ENCODE measurements around the gene DDOST.

DDOST gene

GRCh38 chr1:20693623-20694022 is 32.5 kb upstream of the DDOST start:
- Histone ChIP-seq H3K27me3 (replicated peaks in 2 of 5; ENCODE audit: control insufficient read depth in 4 of 5, insufficient read depth in 5 of 5, low read length in 4 of 5) (no peaks in the 10 kb centered on the region), H3K27ac (ENCODE audit: insufficient read depth in 1 of 2, low read depth in 1 of 2, low read length in 2 of 2, poor library complexity in 1 of 2, severe bottlenecking in 2 of 2) (no peak overlapping the region), H3K9me3 (ENCODE audit: control extremely low read depth in 1 of 5, control insufficient read depth in 4 of 5, insufficient read depth in 2 of 5, low read depth in 1 of 5, low read length in 4 of 5) (no peaks in the 10 kb centered on the region), H3K36me3 (ENCODE audit: control insufficient read depth in 4 of 4, insufficient read depth in 4 of 4, low read length in 3 of 4) (no peaks in the 10 kb centered on the region), H3K4me1 (ENCODE audit: control extremely low read depth in 1 of 4, control insufficient read depth in 4 of 4, insufficient read depth in 4 of 4, low read length in 3 of 4) (peaks cover 0 to 14% (median 7%) of the 10 kb centered on the region in 4 experiments), H3K4me3 (ENCODE audit: control insufficient read depth in 1 of 7, extremely low read depth in 1 of 7, insufficient read depth in 4 of 7, low read depth in 2 of 7, low read length in 6 of 7) (no peak overlapping the region)
- POLR2A ChIA-PET = no interaction called here
- DNase-seq = no peak
- 93% methylated on average over 2 of the region's 2 CpGs for WGBS (ENCODE audit: insufficient coverage)
- CTCF ChIA-PET = interaction anchor here (0.9 to 1.9 kb wide), 2 partner anchors 14 to 32 kb away, joined by 5 to 6 read pairs; no protein-coding TSS in a partner anchor

GRCh38 chr1:20691872-20692271 is 30.7 kb upstream of the DDOST start:
- Histone ChIP-seq H3K9me3 (ENCODE audit: control extremely low read depth in 1 of 5, control insufficient read depth in 4 of 5, insufficient read depth in 2 of 5, low read depth in 1 of 5, low read length in 4 of 5) (no peaks in the 10 kb centered on the region), H3K27me3 (replicated peaks in 2 of 5; ENCODE audit: control insufficient read depth in 4 of 5, insufficient read depth in 5 of 5, low read length in 4 of 5) (no peaks in the 10 kb centered on the region), H3K4me3 (ENCODE audit: control insufficient read depth in 1 of 7, extremely low read depth in 1 of 7, insufficient read depth in 4 of 7, low read depth in 2 of 7, low read length in 6 of 7) (no peak overlapping the region), H3K27ac (ENCODE audit: insufficient read depth in 1 of 2, low read depth in 1 of 2, low read length in 2 of 2, poor library complexity in 1 of 2, severe bottlenecking in 2 of 2) (no peak overlapping the region), H3K36me3 (ENCODE audit: control insufficient read depth in 4 of 4, insufficient read depth in 4 of 4, low read length in 3 of 4) (no peaks in the 10 kb centered on the region), H3K4me1 (ENCODE audit: control extremely low read depth in 1 of 4, control insufficient read depth in 4 of 4, insufficient read depth in 4 of 4, low read length in 3 of 4) (peaks cover 0 to 12% (median 4%) of the 10 kb centered on the region in 4 experiments)
- POLR2A ChIA-PET = no interaction called here
- CTCF ChIA-PET = interaction anchor here (0.8 kb wide), 1 partner anchor 25 kb away, joined by 3 read pairs; no protein-coding TSS in a partner anchor
- no peak for DNase-seq
- 93% methylated on average over 1 of the region's 1 CpG for WGBS (ENCODE audit: insufficient coverage)

- H3K27me3 ChIP-seq (replicated peaks in 2 of 5; ENCODE audit: control insufficient read depth in 4 of 5, insufficient read depth in 5 of 5, low read length in 4 of 5) = no peaks in the 10 kb centered on the region
- CTCF ChIA-PET = no interaction called here
- no peaks in the 10 kb centered on the region for H3K36me3 ChIP-seq (ENCODE audit: control insufficient read depth in 4 of 4, insufficient read depth in 4 of 4, low read length in 3 of 4)
- H3K4me1 ChIP-seq (ENCODE audit: control extremely low read depth in 1 of 4, control insufficient read depth in 4 of 4, insufficient read depth in 4 of 4, low read length in 3 of 4) = no peaks in the 10 kb centered on the region
- WGBS (ENCODE audit: insufficient coverage) = 97% methylated on average over 3 of the region's 3 CpGs
- DNase-seq = no peak
- POLR2A ChIA-PET = no interaction called here
- H3K4me3 ChIP-seq (ENCODE audit: control insufficient read depth in 1 of 7, extremely low read depth in 1 of 7, insufficient read depth in 4 of 7, low read depth in 2 of 7, low read length in 6 of 7) = no peak overlapping the region
- H3K9me3 ChIP-seq (ENCODE audit: control extremely low read depth in 1 of 5, control insufficient read depth in 4 of 5, insufficient read depth in 2 of 5, low read depth in 1 of 5, low read length in 4 of 5) = no peaks in the 10 kb centered on the region
- H3K27ac ChIP-seq (ENCODE audit: insufficient read depth in 1 of 2, low read depth in 1 of 2, low read length in 2 of 2, poor library complexity in 1 of 2, severe bottlenecking in 2 of 2) = no peak overlapping the region
Observed at GRCh38 chr1:20689645-20690056, 28.5 kb upstream of the DDOST start.

GRCh38 chr1:20686883-20687725 is 25.9 kb upstream of the DDOST start:
- H3K27me3 ChIP-seq (replicated peaks in 2 of 5; ENCODE audit: control insufficient read depth in 4 of 5, insufficient read depth in 5 of 5, low read length in 4 of 5) = no peaks in the 10 kb centered on the region
- no peak overlapping the region for H3K27ac ChIP-seq (ENCODE audit: insufficient read depth in 1 of 2, low read depth in 1 of 2, low read length in 2 of 2, poor library complexity in 1 of 2, severe bottlenecking in 2 of 2)
- CTCF ChIA-PET = interaction anchor here (0.7 kb wide), 1 partner anchor 9 kb away, joined by 3 read pairs; no protein-coding TSS in a partner anchor
- 96% methylated on average over 25 of the region's 26 CpGs for WGBS (ENCODE audit: insufficient coverage)
- POLR2A ChIA-PET = no interaction called here
- peaks cover 0 to 11% (median 8%) of the 10 kb centered on the region in 4 experiments for H3K4me1 ChIP-seq (ENCODE audit: control extremely low read depth in 1 of 4, control insufficient read depth in 4 of 4, insufficient read depth in 4 of 4, low read length in 3 of 4)
- no peaks in the 10 kb centered on the region for H3K36me3 ChIP-seq (ENCODE audit: control insufficient read depth in 4 of 4, insufficient read depth in 4 of 4, low read length in 3 of 4)
- H3K9me3 ChIP-seq (ENCODE audit: control extremely low read depth in 1 of 5, control insufficient read depth in 4 of 5, insufficient read depth in 2 of 5, low read depth in 1 of 5, low read length in 4 of 5) = no peaks in the 10 kb centered on the region
- no peak overlapping the region for H3K4me3 ChIP-seq (ENCODE audit: control insufficient read depth in 1 of 7, extremely low read depth in 1 of 7, insufficient read depth in 4 of 7, low read depth in 2 of 7, low read length in 6 of 7)
- DNase-seq = no peak

DNA sequence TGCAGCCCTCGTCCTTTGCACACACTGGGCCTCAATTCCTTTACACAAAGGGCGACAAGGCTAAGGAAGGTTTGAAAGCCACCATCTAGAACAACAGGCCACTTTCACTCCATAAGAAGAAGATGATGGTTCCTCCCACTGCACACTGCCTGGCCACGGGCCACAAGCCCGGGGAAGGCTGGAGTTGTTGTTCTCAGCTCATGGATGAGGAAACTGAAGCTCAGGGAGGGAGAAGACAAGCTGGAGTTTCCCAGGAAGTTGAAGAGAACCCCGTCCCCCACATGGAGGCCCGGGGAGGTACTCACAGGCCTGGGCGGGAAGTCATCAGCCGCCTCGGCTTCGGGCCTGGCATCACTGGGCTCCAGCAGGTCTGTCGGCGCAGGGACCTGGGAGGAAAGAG is 24.6 kb upstream of the DDOST start:
- no peak for DNase-seq
- ChIA-PET POLR2A (no interaction called here), CTCF (interaction anchor here (0.7 to 1.7 kb wide), 3 partner anchors 8 to 54 kb away, joined by 3 to 5 read pairs (median 4); no protein-coding TSS in a partner anchor)
- no peaks in the 10 kb centered on the region for H3K9me3 ChIP-seq (ENCODE audit: control extremely low read depth in 1 of 5, control insufficient read depth in 4 of 5, insufficient read depth in 2 of 5, low read depth in 1 of 5, low read length in 4 of 5)
- H3K4me1 ChIP-seq (ENCODE audit: control extremely low read depth in 1 of 4, control insufficient read depth in 4 of 4, insufficient read depth in 4 of 4, low read length in 3 of 4) = peaks cover 0 to 12% (median 9%) of the 10 kb centered on the region in 4 experiments
- H3K36me3 ChIP-seq (ENCODE audit: control insufficient read depth in 4 of 4, insufficient read depth in 4 of 4, low read length in 3 of 4) = no peaks in the 10 kb centered on the region
- no peak overlapping the region for H3K4me3 ChIP-seq (ENCODE audit: control insufficient read depth in 1 of 7, extremely low read depth in 1 of 7, insufficient read depth in 4 of 7, low read depth in 2 of 7, low read length in 6 of 7)
- WGBS (ENCODE audit: insufficient coverage) = 98% methylated on average over 4 of the region's 12 CpGs
- no peak overlapping the region for H3K27ac ChIP-seq (ENCODE audit: insufficient read depth in 1 of 2, low read depth in 1 of 2, low read length in 2 of 2, poor library complexity in 1 of 2, severe bottlenecking in 2 of 2)
- no peaks in the 10 kb centered on the region for H3K27me3 ChIP-seq (replicated peaks in 2 of 5; ENCODE audit: control insufficient read depth in 4 of 5, insufficient read depth in 5 of 5, low read length in 4 of 5)

DNA sequence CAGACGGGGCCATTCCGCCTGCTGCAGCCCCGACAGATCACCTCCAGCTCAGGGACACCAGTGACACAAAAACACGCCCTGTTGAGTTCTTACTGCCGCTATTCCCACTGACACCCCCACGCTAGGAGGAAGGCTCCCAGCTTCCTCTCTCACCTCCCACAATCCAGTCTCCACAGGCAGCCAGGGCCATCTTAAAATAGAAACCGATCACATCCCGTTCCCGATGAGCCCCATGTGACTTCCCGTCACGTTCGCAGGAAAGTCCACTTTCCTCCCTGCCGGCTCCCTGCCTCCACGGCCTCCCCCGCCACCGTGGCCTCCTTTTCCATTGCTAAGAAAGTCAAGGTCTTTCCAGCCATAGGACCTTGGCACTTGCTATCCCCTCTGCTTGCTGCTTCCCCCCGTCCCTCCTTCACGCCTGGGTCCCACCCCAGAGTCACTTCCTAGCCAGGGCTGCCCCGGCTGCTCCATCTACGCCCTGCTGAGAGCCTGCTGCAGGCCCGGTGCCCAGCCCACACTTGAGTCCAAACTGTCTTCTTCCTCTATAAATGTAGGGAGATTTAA is 24.0 kb upstream of the DDOST start:
- Histone ChIP-seq H3K27me3 (replicated peaks in 2 of 5; ENCODE audit: control insufficient read depth in 4 of 5, insufficient read depth in 5 of 5, low read length in 4 of 5) (no peaks in the 10 kb centered on the region), H3K9me3 (ENCODE audit: control extremely low read depth in 1 of 5, control insufficient read depth in 4 of 5, insufficient read depth in 2 of 5, low read depth in 1 of 5, low read length in 4 of 5) (no peaks in the 10 kb centered on the region), H3K4me3 (ENCODE audit: control insufficient read depth in 1 of 7, extremely low read depth in 1 of 7, insufficient read depth in 4 of 7, low read depth in 2 of 7, low read length in 6 of 7) (no peak overlapping the region), H3K36me3 (ENCODE audit: control insufficient read depth in 4 of 4, insufficient read depth in 4 of 4, low read length in 3 of 4) (no peaks in the 10 kb centered on the region), H3K27ac (ENCODE audit: insufficient read depth in 1 of 2, low read depth in 1 of 2, low read length in 2 of 2, poor library complexity in 1 of 2, severe bottlenecking in 2 of 2) (no peak overlapping the region), H3K4me1 (ENCODE audit: control extremely low read depth in 1 of 4, control insufficient read depth in 4 of 4, insufficient read depth in 4 of 4, low read length in 3 of 4) (peaks cover 0 to 12% (median 9%) of the 10 kb centered on the region in 4 experiments)
- no peak for DNase-seq
- ChIA-PET CTCF (interaction anchor here (1.3 to 1.7 kb wide), 3 partner anchors 8 to 12 kb away, joined by 4 to 5 read pairs (median 4); no protein-coding TSS in a partner anchor), POLR2A (no interaction called here)
- WGBS (ENCODE audit: insufficient coverage) = 92% methylated on average over 12 of the region's 21 CpGs

DNA sequence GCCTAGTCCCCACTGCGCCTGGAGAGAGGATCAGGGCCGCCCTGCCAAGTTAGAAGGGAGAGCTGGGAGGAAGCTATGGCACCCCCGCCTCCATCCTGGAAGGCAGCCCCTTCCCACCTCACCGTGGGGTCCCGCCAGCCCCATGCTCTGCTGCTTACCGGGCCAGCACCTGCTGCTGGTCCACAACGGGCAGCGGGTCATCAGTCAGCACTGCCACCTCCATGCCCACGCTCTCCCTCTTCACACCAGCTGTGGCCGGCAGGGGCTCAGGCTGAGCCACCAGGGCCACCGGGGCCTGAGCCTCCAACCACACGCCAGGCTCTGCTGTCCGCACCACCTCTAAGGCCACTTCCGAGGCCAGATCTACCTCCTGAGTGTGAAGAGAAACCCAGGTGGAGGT is 23.5 kb upstream of the DDOST start:
- Histone ChIP-seq H3K27me3 (replicated peaks in 2 of 5; ENCODE audit: control insufficient read depth in 4 of 5, insufficient read depth in 5 of 5, low read length in 4 of 5) (no peaks in the 10 kb centered on the region), H3K36me3 (ENCODE audit: control insufficient read depth in 4 of 4, insufficient read depth in 4 of 4, low read length in 3 of 4) (no peaks in the 10 kb centered on the region), H3K9me3 (ENCODE audit: control extremely low read depth in 1 of 5, control insufficient read depth in 4 of 5, insufficient read depth in 2 of 5, low read depth in 1 of 5, low read length in 4 of 5) (no peaks in the 10 kb centered on the region), H3K4me3 (ENCODE audit: control insufficient read depth in 1 of 7, extremely low read depth in 1 of 7, insufficient read depth in 4 of 7, low read depth in 2 of 7, low read length in 6 of 7) (no peak overlapping the region), H3K27ac (ENCODE audit: insufficient read depth in 1 of 2, low read depth in 1 of 2, low read length in 2 of 2, poor library complexity in 1 of 2, severe bottlenecking in 2 of 2) (no peak overlapping the region), H3K4me1 (ENCODE audit: control extremely low read depth in 1 of 4, control insufficient read depth in 4 of 4, insufficient read depth in 4 of 4, low read length in 3 of 4) (peaks cover 0 to 12% (median 9%) of the 10 kb centered on the region in 4 experiments)
- 90% methylated on average over 9 of the region's 14 CpGs for WGBS (ENCODE audit: insufficient coverage)
- ChIA-PET CTCF (interaction anchor here (1.4 to 1.7 kb wide), 2 partner anchors 10 to 12 kb away, joined by 4 to 5 read pairs; no protein-coding TSS in a partner anchor), POLR2A (no interaction called here)
- no peak for DNase-seq

All from common myeloid progenitor, CD34-positive (primary cell).